Smooth muscle cell (in vitro differentiated cells): Measurements from ENCODE around the gene TOX2. TPM values are rescaled to one million over a fixed set of nuclear protein-coding genes. Genes with fewer than 3 reads are reported as not detected.

Experiments used
- DNase-seq: peaks from one replicate; lab custom pipeline; 2025; ENCODE audit not compliant: unreplicated experiment; lab: John Stamatoyannopoulos, UW
- H2AFZ ChIP-seq: fragments of 200-600 bp; sonication (generic); 2 replicates; pipeline ENCODE4 v1.6.0; 2016; ENCODE audit warnings: antibody characterized with exemption, low read depth, mild to moderate bottlenecking
- H3F3A ChIP-seq: fragments of 200-600 bp; sonication (generic); 2 replicates; pipeline ENCODE4 v1.6.0; 2017; ENCODE audit warnings: antibody characterized with exemption, low read depth
- H3K27ac ChIP-seq: fragments of 200-600 bp; sonication (generic); 2 replicates; pipeline ENCODE4 v1.5.1; 2016; ENCODE audit warnings: low read depth, mild to moderate bottlenecking
- H3K27me3 ChIP-seq: fragments of 200-600 bp; sonication (generic); 2 replicates; pipeline ENCODE4 v1.6.1; 2016; ENCODE audit warnings: low read depth, mild to moderate bottlenecking
- H3K36me3 ChIP-seq: fragments of 200-600 bp; sonication (generic); 2 replicates; pipeline ENCODE4 v1.5.1; 2016; ENCODE audit warnings: low read depth
- H3K4me1 ChIP-seq: fragments of 200-600 bp; sonication (generic); 2 replicates; pipeline ENCODE4 v1.5.1; 2016; ENCODE audit warnings: low read depth
- H3K4me2 ChIP-seq: fragments of 200-600 bp; sonication (generic); 2 replicates; pipeline ENCODE4 v1.6.0; 2016; ENCODE audit warnings: mild to moderate bottlenecking
- H3K4me3 ChIP-seq: fragments of 200-600 bp; sonication (generic); 2 replicates; pipeline ENCODE4 v1.5.1; 2016; ENCODE audit warnings: mild to moderate bottlenecking
- H3K79me2 ChIP-seq: fragments of 200-600 bp; sonication (generic); 2 replicates; pipeline ENCODE4 v1.6.0; 2016; ENCODE audit warnings: low read depth, mild to moderate bottlenecking
- H3K9ac ChIP-seq: fragments of 200-600 bp; sonication (generic); 2 replicates; pipeline ENCODE4 v1.6.0; 2016; ENCODE audit warnings: low read depth
- H3K9me3 ChIP-seq: fragments of 200-600 bp; sonication (generic); replicated peaks from 2 replicates; pipeline ENCODE4 v1.5.1; 2016; ENCODE audit warnings: low read depth
- H4K20me1 ChIP-seq: fragments of 200-600 bp; sonication (generic); 2 replicates; pipeline ENCODE4 v1.6.0; 2016; ENCODE audit warnings: low read depth
- WGBS: methylation state at CpG from one replicate; pipeline ENCODE4 v1.1.7; 2016; ENCODE audit warnings: low lambda C conversion rate; 5-methylcytosine and 5-hydroxymethylcytosine counted together
- polyA plus RNA-seq: library from polyadenylated mRNA; unstranded; fragments of >200 nt; fragmentation: Nextera tagmentation; extraction: Ambion mirVana; gene quantifications from 2 replicates; pipeline ENCODE4 v1.2.1, GENCODE V29; 2016
- total RNA-seq: library from RNA; depleted of rRNA; stranded (reverse); fragments of >200 nt; gene quantifications from 2 replicates; pipeline ENCODE4 v1.2.3, GENCODE V29; 2014
- TF ChIP-seq, protein P1 (sequence below): fragments of 200-600 bp; sonication (generic); IDR thresholded peaks from 2 replicates; pipeline ENCODE4 v1.5.1; 2017; ENCODE audit warnings: borderline replicate concordance, mild to moderate bottlenecking, antibody characterized with exemption; ENCODE audit not compliant: insufficient read depth, poor library complexity, severe bottlenecking

The TOX2 gene
- total and polyA plus RNA-seq, 2 experiments from 2014 or later, result 1.1 to 3.8 TPM

DNA sequence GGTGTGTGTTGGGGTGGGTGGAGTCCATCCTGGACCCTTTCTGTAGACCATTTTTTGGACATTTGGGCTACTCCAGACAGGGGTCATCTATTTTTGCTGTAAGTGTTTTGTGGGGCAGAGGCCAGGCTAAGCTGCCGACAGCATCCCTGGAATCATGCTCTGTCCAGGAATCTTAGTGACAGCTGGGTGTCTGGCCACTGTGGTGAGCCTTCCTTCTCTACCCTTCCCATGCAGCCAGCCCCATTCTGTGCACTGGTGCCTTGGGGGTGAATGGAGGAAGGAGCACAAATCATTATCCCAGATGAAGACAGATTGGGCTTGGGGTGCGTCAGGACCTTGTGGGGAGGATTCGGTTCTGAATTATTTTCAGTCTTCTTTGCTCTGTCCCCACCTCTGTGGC, 20.2 kb downstream of the TOX2 start:
- no peaks in the 10 kb centered on the region for H3F3A ChIP-seq
- H3K9ac ChIP-seq, result no peak overlapping the region
- H3K36me3 ChIP-seq, result no peaks in the 10 kb centered on the region
- no peaks in the 10 kb centered on the region for H3K27me3 ChIP-seq
- no peak overlapping the region for H3K4me3 ChIP-seq
- TF ChIP-seq, protein P1, sequence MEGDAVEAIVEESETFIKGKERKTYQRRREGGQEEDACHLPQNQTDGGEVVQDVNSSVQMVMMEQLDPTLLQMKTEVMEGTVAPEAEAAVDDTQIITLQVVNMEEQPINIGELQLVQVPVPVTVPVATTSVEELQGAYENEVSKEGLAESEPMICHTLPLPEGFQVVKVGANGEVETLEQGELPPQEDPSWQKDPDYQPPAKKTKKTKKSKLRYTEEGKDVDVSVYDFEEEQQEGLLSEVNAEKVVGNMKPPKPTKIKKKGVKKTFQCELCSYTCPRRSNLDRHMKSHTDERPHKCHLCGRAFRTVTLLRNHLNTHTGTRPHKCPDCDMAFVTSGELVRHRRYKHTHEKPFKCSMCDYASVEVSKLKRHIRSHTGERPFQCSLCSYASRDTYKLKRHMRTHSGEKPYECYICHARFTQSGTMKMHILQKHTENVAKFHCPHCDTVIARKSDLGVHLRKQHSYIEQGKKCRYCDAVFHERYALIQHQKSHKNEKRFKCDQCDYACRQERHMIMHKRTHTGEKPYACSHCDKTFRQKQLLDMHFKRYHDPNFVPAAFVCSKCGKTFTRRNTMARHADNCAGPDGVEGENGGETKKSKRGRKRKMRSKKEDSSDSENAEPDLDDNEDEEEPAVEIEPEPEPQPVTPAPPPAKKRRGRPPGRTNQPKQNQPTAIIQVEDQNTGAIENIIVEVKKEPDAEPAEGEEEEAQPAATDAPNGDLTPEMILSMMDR, result no peak
- no peak overlapping the region for H3K27ac ChIP-seq
- H3K79me2 ChIP-seq, result no peaks in the 10 kb centered on the region
- H2AFZ ChIP-seq, result no peak overlapping the region
- no peak for DNase-seq
- 90% methylated on average over 3 of the region's 3 CpGs for WGBS
- H3K4me2 ChIP-seq, result no peak overlapping the region
- no peaks in the 10 kb centered on the region for H3K4me1 ChIP-seq
- H4K20me1 ChIP-seq, result no peaks in the 10 kb centered on the region
- no peaks in the 10 kb centered on the region for H3K9me3 ChIP-seq

DNA sequence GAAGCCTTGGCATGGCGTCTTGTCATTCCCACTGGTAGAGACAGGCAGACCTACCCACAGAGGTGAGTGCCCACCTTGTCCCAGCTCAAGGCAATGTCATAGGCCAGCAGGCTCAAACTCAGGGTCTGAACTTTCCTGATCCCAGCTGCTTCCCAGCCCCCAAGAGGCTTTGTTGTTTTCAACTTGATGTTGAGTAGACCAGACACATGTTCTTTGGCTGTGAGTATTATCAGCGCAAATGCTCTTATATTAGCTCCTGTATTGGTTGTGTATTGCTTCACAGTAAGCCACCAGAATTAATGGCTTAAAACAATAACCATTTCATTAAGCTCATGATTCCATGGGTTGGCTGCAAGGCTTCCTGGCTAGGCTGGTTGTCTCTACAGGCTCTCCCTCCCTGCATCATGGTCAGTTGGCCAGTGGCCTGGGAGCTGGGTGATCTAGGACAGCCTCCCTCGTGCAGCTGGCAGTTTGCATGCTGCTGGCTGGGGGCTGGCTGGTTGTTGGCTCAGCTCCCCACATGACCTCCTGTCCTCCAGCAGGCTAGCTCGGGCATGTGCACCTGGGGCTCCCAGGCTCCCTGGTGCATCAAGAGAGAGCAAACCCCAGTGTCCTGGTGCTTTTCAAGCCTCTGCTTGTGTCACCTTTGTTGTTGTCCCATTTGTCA, 21.6 kb downstream of the TOX2 start:
- no peak for DNase-seq
- H4K20me1 ChIP-seq, result no peaks in the 10 kb centered on the region
- H2AFZ ChIP-seq, result no peak overlapping the region
- no peak overlapping the region for H3K4me3 ChIP-seq
- H3K4me2 ChIP-seq, result no peak overlapping the region
- no peaks in the 10 kb centered on the region for H3F3A ChIP-seq
- no peak overlapping the region for H3K9ac ChIP-seq
- no peaks in the 10 kb centered on the region for H3K9me3 ChIP-seq
- WGBS, result 79% methylated on average over 4 of the region's 4 CpGs
- no peak overlapping the region for H3K27ac ChIP-seq
- TF ChIP-seq, protein P1, result no peak
- H3K27me3 ChIP-seq, result no peaks in the 10 kb centered on the region
- no peaks in the 10 kb centered on the region for H3K79me2 ChIP-seq
- H3K4me1 ChIP-seq, result no peaks in the 10 kb centered on the region
- H3K36me3 ChIP-seq, result no peaks in the 10 kb centered on the region

DNA sequence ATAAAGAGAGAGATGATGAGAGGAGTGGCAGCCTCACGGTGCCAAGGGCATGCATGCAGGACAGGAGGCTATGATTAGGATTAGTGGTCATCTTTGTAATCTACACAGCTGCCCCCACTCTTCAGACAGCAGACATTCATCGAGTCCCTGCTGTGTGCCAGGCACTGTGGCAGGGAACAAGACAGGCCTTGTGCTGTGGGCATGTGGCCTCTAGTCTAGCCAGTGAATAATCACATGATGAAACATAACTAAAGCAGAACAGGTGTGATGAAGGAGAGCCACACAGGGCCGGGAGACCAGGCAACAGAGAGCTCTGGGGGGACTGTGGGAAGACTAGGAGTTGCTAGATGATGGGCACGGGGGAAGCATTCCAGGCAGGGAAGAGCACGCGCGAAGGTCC, 22.2 kb downstream of the TOX2 start:
- WGBS, result 93% methylated on average over 7 of the region's 7 CpGs
- TF ChIP-seq, protein P1, result no peak

DNA sequence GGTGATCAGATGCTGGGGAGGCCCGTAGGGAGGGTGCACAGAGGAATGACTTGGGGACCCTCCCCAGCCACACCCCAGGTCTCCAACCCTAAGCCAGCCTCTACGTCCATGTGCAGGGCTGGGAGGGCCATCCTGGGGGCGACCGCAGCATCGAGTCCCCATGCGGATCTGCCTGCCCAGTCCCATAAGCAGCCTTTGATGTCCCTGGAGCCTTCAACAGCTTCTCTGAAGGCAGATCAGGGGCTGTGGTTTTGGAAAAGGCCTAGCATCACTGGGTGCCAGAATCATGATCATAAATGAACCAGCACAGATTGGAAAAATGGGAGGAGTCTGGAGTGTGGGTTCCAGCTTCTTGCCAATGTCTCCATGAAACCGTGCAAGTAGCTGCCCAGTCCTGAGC, 22.9 kb downstream of the TOX2 start:
- 96% methylated on average over 7 of the region's 7 CpGs for WGBS
- no peaks in the 10 kb centered on the region for H3K36me3 ChIP-seq
- H3K79me2 ChIP-seq, result no peaks in the 10 kb centered on the region
- H3K4me2 ChIP-seq, result no peak overlapping the region
- H3F3A ChIP-seq, result no peaks in the 10 kb centered on the region
- H3K27me3 ChIP-seq, result no peaks in the 10 kb centered on the region
- no peak overlapping the region for H3K4me3 ChIP-seq
- no peaks in the 10 kb centered on the region for H3K4me1 ChIP-seq
- H4K20me1 ChIP-seq, result no peaks in the 10 kb centered on the region
- no peak overlapping the region for H2AFZ ChIP-seq
- H3K27ac ChIP-seq, result no peak overlapping the region
- TF ChIP-seq, protein P1, result no peak
- no peak for DNase-seq
- H3K9me3 ChIP-seq, result no peaks in the 10 kb centered on the region
- no peak overlapping the region for H3K9ac ChIP-seq

More for the DNA sequence above, 22.2 kb downstream of the TOX2 start:
- no peaks in the 10 kb centered on the region for H3K27me3 ChIP-seq
- H3K27ac ChIP-seq, result no peak overlapping the region
- H3K79me2 ChIP-seq, result no peaks in the 10 kb centered on the region
- H3K4me1 ChIP-seq, result no peaks in the 10 kb centered on the region
- no peaks in the 10 kb centered on the region for H4K20me1 ChIP-seq
- H3K36me3 ChIP-seq, result no peaks in the 10 kb centered on the region
- H3K9me3 ChIP-seq, result no peaks in the 10 kb centered on the region
- H3F3A ChIP-seq, result no peaks in the 10 kb centered on the region
- no peak for DNase-seq
- H3K4me2 ChIP-seq, result no peak overlapping the region
- no peak overlapping the region for H3K4me3 ChIP-seq
- H3K9ac ChIP-seq, result no peak overlapping the region
- H2AFZ ChIP-seq, result no peak overlapping the region
